Sigmoid colon (tissue), 7 donors: Measurements from ENCODE around the gene EXOC6B. TPM values are rescaled to one million over a fixed set of nuclear protein-coding genes. Genes with fewer than 3 reads are reported as not detected.

Experiments
- DNase-seq: peaks from one replicate; pipeline ENCODE4 v3.0.0-alpha.2; 2019
- H3K27ac ChIP-seq, 4 donors: fragments of 200-600 bp; sonication (generic); one replicate each; pipeline ENCODE4 v1.5.1; 2016 to 2019; ENCODE audit warnings: mild to moderate bottlenecking in 1 of 4
- H3K27me3 ChIP-seq, 3 donors: fragments of 200-600 bp; sonication (generic); one replicate each; pipeline ENCODE4 v1.5.1; 2019; ENCODE audit warnings: mild to moderate bottlenecking in 1 of 3
- H3K36me3 ChIP-seq, 4 donors: fragments of 200-600 bp; sonication (generic); one replicate each; pipeline ENCODE4 v1.5.1; 2016 to 2019
- H3K4me1 ChIP-seq, 4 donors: fragments of 200-600 bp; sonication (generic); one replicate each; pipeline ENCODE4 v1.5.1; 2017 to 2019
- H3K4me3 ChIP-seq, 4 donors: fragments of 200-600 bp; sonication (generic); one replicate each; pipeline ENCODE4 v1.5.1; 2017 to 2019; ENCODE audit warnings: mild to moderate bottlenecking in 2 of 4, moderate library complexity in 1 of 4
- H3K9me3 ChIP-seq, 4 donors: fragments of 200-600 bp in 3 of 4; sonication (generic) in 3 of 4; one replicate each; pipeline versions ENCODE4 v1.5.1 to v1.6.1; 2013 to 2019
- EP300 ChIP-seq, 4 donors: sonication (generic); formaldehyde crosslinking; IDR thresholded peaks; one replicate each; pipeline ENCODE4 v1.6.1; 2017; ENCODE audit warnings: antibody characterized with exemption in 4 of 4
- POLR2A ChIP-seq, 2 donors: fragments of 450-650 bp; IDR thresholded peaks; one replicate each; pipeline ENCODE4 v1.6.1; 2016; ENCODE audit warnings: antibody characterized with exemption in 2 of 2, mild to moderate bottlenecking in 2 of 2, moderate library complexity in 2 of 2
- POLR2AphosphoS5 ChIP-seq, 4 donors: sonication (generic); formaldehyde crosslinking; IDR thresholded peaks; one replicate each; pipeline ENCODE4 v1.6.1; 2017; ENCODE audit warnings: antibody characterized with exemption in 4 of 4
- WGBS, 2 donors: extraction: QIAGEN DNeasy Blood & Tissue Kit; methylation state at CpG; one replicate each; pipeline ENCODE4 v1.1.7; 2013; 5-methylcytosine and 5-hydroxymethylcytosine counted together
- intact Hi-C: fragments of 100-400 bp; cut with DNase I; formaldehyde crosslinking; loops from one replicate; pipeline ENCODE4 v1.15.1; 2023
- polyA plus RNA-seq, 3 donors: library from polyadenylated mRNA; stranded (reverse); fragments of 200-250 nt; gene quantifications; one replicate each; pipeline ENCODE4 v1.2.3, GENCODE V29; 2013
- total RNA-seq, 4 donors: library from RNA; depleted of rRNA; stranded (reverse); fragments of >200 nt; gene quantifications; one replicate each; pipeline ENCODE4 v1.1.0, GENCODE V29; 2016
- TF ChIP-seq, protein P1 (sequence below), 4 experiments: fragments of 450-650 bp in 3 of 4; fragments of 200-600 bp in 1 of 4; IDR thresholded peaks; one replicate each; pipeline ENCODE4 v1.5.1; 2016 to 2019; ENCODE audit warnings: antibody characterized with exemption in 4 of 4, mild to moderate bottlenecking in 3 of 4, moderate library complexity in 2 of 4
- donor health status: healthy with polysubstance abuse.
- donor health status: Bipolar disorder and iron deficiency.
- donor health status: healthy.

The EXOC6B gene
- total and polyA plus RNA-seq, 7 donors, result 5.0 to 46.1 (median 25.3) TPM

DNA sequence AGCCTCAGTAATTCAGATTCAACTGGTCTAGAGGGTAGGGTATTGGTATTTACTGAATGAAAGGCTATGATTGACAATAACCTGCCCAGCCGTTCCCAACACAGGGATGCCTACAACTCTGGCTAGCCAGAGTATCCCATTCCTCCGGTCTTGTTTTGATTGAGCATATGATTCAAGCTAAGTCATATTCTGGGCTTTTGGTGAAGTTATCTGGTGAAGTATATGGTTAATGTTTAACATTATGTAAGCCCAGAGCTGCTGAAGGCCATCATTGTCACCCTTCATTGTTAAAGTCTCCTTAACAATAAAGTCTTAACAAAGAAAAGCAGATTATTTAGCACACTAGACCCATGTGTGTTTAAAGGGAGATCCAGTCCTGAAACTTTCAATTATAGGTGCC, 152.6 kb downstream of the EXOC6B start:
- intact Hi-C loops, result no loop called here
- peaks cover 0 to 6% (median 2%) of the 10 kb centered on the region in 4 donors for H3K4me1 ChIP-seq
- H3K4me3 ChIP-seq, result no peak overlapping the region
- no peaks in the 10 kb centered on the region for H3K36me3 ChIP-seq
- H3K27ac ChIP-seq, result no peak overlapping the region
- no peak for DNase-seq
- no peaks in the 10 kb centered on the region for H3K27me3 ChIP-seq
- WGBS, 2 donors, result 36 to 83% methylated on average over 2 of the region's 2 CpGs
- TF ChIP-seq, protein P1, sequence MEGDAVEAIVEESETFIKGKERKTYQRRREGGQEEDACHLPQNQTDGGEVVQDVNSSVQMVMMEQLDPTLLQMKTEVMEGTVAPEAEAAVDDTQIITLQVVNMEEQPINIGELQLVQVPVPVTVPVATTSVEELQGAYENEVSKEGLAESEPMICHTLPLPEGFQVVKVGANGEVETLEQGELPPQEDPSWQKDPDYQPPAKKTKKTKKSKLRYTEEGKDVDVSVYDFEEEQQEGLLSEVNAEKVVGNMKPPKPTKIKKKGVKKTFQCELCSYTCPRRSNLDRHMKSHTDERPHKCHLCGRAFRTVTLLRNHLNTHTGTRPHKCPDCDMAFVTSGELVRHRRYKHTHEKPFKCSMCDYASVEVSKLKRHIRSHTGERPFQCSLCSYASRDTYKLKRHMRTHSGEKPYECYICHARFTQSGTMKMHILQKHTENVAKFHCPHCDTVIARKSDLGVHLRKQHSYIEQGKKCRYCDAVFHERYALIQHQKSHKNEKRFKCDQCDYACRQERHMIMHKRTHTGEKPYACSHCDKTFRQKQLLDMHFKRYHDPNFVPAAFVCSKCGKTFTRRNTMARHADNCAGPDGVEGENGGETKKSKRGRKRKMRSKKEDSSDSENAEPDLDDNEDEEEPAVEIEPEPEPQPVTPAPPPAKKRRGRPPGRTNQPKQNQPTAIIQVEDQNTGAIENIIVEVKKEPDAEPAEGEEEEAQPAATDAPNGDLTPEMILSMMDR (IDR thresholded peaks at IDR 0.05), result no peak
- TF ChIP-seq POLR2AphosphoS5 (IDR thresholded peaks at IDR 0.05), result no peak
- TF ChIP-seq POLR2A (IDR thresholded peaks at IDR 0.05), result no peak
- no peak for TF ChIP-seq EP300 (IDR thresholded peaks at IDR 0.05)
- H3K9me3 ChIP-seq, result peaks cover 0 to 3% (median 0%) of the 10 kb centered on the region in 4 donors

DNA sequence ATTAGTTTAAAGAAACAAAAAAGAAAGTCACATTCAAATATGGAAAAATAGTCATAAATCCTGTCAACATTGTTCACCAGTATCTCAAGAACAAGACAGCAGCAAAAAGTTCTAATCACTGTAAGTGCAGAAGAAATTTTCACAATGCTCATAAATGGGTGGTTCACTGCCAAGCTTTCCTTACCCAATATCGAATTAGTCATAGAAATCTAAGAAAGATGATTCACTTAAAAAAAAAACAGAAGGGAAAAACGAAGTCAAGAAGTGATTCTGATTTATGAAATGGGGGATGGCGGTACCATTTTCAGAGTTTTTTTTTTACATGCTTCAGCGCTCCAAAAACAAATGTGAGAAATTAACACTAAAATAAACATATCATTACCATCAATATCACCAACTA, 156.7 kb downstream of the EXOC6B start:
- no peaks in the 10 kb centered on the region for H3K27me3 ChIP-seq
- intact Hi-C loops, result no loop called here

DNA sequence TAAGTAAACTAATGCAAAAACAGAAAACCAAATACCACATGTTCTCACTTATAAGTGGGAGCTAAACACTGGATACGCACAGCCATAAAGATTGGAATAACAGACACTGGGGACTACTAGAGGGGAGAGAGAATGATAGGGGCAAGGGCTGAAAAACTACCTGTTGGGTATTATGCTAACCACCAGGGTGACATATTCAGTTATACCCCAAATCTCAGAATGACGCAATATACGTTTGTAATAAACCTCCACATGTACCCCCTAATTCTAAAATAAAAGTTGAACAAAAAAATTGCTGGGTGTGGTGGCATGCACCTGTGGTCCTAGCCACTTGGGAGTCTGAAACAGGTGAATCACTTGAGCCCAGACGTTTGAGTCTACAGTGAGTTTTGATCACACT, 157.2 kb downstream of the EXOC6B start:
- Histone ChIP-seq H3K4me1 (no peaks in the 10 kb centered on the region), H3K4me3 (no peak overlapping the region), H3K9me3 (peaks cover 0 to 9% (median 2%) of the 10 kb centered on the region in 4 donors), H3K36me3 (no peaks in the 10 kb centered on the region), H3K27ac (no peak overlapping the region), H3K27me3 (no peaks in the 10 kb centered on the region)
- no peak for DNase-seq
- intact Hi-C loops, result no loop called here
- no peak for TF ChIP-seq EP300 (IDR thresholded peaks at IDR 0.05)
- TF ChIP-seq, protein P1 (IDR thresholded peaks at IDR 0.05), result no peak
- no peak for TF ChIP-seq POLR2A (IDR thresholded peaks at IDR 0.05)
- WGBS, 2 donors, result 94 to 95% methylated on average over 4 of the region's 4 CpGs

More for the DNA sequence above, 156.7 kb downstream of the EXOC6B start:
- H3K27ac ChIP-seq, result no peak overlapping the region
- H3K9me3 ChIP-seq, result peaks cover 0 to 9% (median 2%) of the 10 kb centered on the region in 4 donors
- no peaks in the 10 kb centered on the region for H3K36me3 ChIP-seq
- TF ChIP-seq, protein P1 (IDR thresholded peaks at IDR 0.05), result no peak
- TF ChIP-seq POLR2AphosphoS5 (IDR thresholded peaks at IDR 0.05) (no peak), POLR2A (IDR thresholded peaks at IDR 0.05) (no peak), EP300 (IDR thresholded peaks at IDR 0.05) (no peak)
- H3K4me3 ChIP-seq, result no peak overlapping the region
- no peaks in the 10 kb centered on the region for H3K4me1 ChIP-seq
- WGBS, 2 donors, result 82 to 89% methylated on average over 4 of the region's 4 CpGs
- no peak for DNase-seq

DNA sequence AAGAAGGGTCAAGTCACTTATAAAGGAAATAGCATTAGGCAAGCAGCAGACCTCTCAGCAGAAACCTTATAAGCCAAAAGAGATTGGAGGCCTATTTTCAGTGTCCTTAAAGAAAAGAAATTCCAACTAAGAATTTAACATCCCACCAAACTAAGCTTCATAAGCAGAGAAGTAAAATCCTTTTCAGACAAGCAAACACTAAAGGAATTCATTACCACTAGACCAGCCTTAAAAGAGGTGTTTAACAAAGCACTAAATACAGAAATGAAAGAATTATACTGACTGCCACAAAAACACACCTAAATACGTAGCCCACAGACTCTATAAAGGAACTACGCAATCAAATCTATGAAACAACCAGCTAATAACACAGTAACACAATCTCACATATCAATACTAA, 160.4 kb downstream of the EXOC6B start:
- Histone ChIP-seq H3K4me3 (no peak overlapping the region), H3K27ac (no peak overlapping the region), H3K9me3 (peaks cover 0 to 9% (median 2%) of the 10 kb centered on the region in 4 donors), H3K36me3 (no peaks in the 10 kb centered on the region), H3K27me3 (no peaks in the 10 kb centered on the region), H3K4me1 (no peaks in the 10 kb centered on the region)
- 97% methylated on average over 2 of the region's 2 CpGs for WGBS, 2 donors
- no peak for DNase-seq
- no peak for TF ChIP-seq POLR2AphosphoS5 (IDR thresholded peaks at IDR 0.05)
- TF ChIP-seq EP300 (IDR thresholded peaks at IDR 0.05), result no peak
- TF ChIP-seq, protein P1 (IDR thresholded peaks at IDR 0.05), result no peak
- no peak for TF ChIP-seq POLR2A (IDR thresholded peaks at IDR 0.05)
- intact Hi-C loops, result no loop called here

DNA sequence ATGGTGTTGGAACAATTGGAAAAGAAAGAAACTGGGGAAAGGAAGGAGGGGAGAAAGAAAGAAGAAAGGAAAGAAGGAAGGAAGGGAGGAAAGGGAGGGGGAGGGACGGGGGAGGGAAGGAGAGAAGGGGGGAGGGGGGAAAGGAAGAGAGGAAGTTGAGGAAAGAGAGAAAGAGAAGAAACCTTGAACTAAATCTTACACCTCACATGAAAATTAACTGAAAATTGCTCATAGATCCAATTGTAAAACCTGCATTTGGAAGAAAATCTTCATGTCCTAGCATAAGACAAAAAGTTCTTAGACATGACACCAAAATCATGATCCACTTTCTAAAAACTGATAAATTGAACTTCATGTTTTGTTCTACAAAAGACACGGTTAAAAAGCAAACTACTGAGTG, 163.8 kb downstream of the EXOC6B start:
- intact Hi-C loops, result no loop called here
- no peak for TF ChIP-seq POLR2A (IDR thresholded peaks at IDR 0.05)
- no peak for TF ChIP-seq EP300 (IDR thresholded peaks at IDR 0.05)
- TF ChIP-seq, protein P1 (IDR thresholded peaks at IDR 0.05), result no peak
- no peak for TF ChIP-seq POLR2AphosphoS5 (IDR thresholded peaks at IDR 0.05)
- no peak overlapping the region for H3K27ac ChIP-seq
- H3K4me3 ChIP-seq, result no peak overlapping the region
- H3K36me3 ChIP-seq, result no peaks in the 10 kb centered on the region
- no peak for DNase-seq
- no peaks in the 10 kb centered on the region for H3K27me3 ChIP-seq
- H3K4me1 ChIP-seq, result no peaks in the 10 kb centered on the region
- peaks cover 0 to 4% (median 0%) of the 10 kb centered on the region in 4 donors for H3K9me3 ChIP-seq
- 81 to 83% methylated on average over 2 of the region's 2 CpGs for WGBS, 2 donors
